Adrenal gland (tissue), 5 donors: ENCODE measurements around the gene PARVB.

ENCODE experiments used
- CTCF ChIP-seq, 6 experiments: fragments of 450-650 bp in 4 of 6; fragments of 200-600 bp in 2 of 6; sonication (generic) in 1 of 6; IDR thresholded peaks; 1 replicate in 5 of 6; 2 replicates in 1 of 6; pipeline versions ENCODE4 v1.5.1 to v1.8.0; 2016 to 2021; ENCODE audit warnings: antibody characterized with exemption in 6 of 6, mild to moderate bottlenecking in 2 of 6, moderate library complexity in 1 of 6
- POLR2A ChIP-seq, 2 donors: fragments of 450-650 bp; IDR thresholded peaks; one replicate each; pipeline ENCODE4 v1.6.1; 2017; ENCODE audit warnings: antibody characterized with exemption in 2 of 2, mild to moderate bottlenecking in 2 of 2, moderate library complexity in 1 of 2
- donor health status: DM: no; HTN: no; CAD: no.

DNA sequence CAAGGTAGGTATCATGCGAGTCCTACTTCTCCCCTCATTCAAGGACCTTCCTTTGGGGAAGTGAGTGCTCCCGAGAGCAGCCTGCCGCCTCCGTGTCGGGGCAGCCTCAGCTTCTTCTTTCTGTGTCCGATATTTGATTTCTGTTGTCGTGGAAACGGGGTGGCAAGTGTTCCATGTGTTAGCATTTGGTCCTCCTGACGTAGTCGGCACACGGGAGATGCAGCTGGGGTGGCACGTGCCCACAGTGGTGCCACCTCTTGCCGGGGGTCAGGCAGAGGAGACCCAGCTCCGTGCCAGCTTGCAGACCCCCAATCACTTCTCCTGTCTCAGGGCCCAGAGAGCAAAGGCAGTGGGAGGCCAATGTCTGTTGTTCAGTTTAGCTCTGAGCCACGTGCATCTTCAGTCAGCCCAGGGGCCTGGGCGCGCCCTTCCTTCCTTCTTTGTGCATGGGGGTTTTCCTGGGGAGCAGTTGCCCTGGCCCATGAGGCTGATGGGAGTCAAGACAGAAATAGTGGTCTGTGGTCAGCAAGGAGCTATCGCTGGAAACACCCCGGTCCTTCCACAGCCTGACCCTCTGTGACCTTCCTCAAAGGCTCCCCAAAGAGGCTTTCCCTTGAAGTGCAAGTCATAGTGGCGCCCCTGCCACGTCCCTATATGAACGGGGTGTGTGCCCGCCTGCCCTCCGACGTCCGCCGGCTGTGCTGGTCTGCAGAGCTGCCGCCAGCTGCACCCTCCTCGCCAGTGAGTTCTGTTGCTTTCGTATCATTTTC is 44.5 kb downstream of the PARVB start:
- TF ChIP-seq CTCF (IDR thresholded peaks at IDR 0.05): no peak
- TF ChIP-seq POLR2A (IDR thresholded peaks at IDR 0.05): no peak
